Gastroesophageal sphincter (tissue), 3 donors: ENCODE results near the gene OSGEPL1.

ENCODE experiments used
- POLR2A ChIP-seq, 2 donors: fragments of 450-650 bp; IDR thresholded peaks; one replicate each; pipeline ENCODE4 v1.6.1; 2017; ENCODE audit warnings: antibody characterized with exemption in 2 of 2, mild to moderate bottlenecking in 2 of 2, moderate library complexity in 1 of 2
- TF ChIP-seq, protein P1 (sequence below), 4 experiments: fragments of 200-600 bp in 2 of 4; fragments of 450-650 bp in 2 of 4; sonication (generic) in 1 of 4; IDR thresholded peaks; one replicate each; pipeline ENCODE4 v1.5.1; 2017 to 2019; ENCODE audit warnings: antibody characterized with exemption in 4 of 4, mild to moderate bottlenecking in 2 of 4, moderate library complexity in 2 of 4

DNA sequence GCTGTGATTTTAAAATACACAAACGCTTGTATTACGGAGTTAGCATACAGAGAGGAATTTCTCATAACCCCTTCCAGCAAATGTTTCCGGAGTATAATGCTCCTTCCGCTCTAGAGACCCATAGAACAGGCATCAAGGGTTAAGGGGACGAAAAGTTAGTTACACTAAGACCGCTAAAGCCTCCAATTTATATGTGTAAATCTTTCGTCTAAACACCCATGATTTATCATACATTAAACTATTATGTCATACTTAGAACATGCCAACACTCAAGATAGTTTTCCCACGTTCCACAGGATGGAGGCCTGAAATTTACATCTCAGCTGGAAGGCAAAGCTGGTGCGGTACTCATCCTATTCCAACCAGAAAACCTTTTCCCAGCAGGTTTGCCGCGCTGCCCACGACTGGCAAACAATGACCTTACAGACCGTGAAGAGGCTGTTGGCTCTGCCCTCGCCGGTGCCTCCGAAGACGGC lies 20.9 kb upstream of the OSGEPL1 start:
- TF ChIP-seq, protein P1, sequence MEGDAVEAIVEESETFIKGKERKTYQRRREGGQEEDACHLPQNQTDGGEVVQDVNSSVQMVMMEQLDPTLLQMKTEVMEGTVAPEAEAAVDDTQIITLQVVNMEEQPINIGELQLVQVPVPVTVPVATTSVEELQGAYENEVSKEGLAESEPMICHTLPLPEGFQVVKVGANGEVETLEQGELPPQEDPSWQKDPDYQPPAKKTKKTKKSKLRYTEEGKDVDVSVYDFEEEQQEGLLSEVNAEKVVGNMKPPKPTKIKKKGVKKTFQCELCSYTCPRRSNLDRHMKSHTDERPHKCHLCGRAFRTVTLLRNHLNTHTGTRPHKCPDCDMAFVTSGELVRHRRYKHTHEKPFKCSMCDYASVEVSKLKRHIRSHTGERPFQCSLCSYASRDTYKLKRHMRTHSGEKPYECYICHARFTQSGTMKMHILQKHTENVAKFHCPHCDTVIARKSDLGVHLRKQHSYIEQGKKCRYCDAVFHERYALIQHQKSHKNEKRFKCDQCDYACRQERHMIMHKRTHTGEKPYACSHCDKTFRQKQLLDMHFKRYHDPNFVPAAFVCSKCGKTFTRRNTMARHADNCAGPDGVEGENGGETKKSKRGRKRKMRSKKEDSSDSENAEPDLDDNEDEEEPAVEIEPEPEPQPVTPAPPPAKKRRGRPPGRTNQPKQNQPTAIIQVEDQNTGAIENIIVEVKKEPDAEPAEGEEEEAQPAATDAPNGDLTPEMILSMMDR (IDR thresholded peaks at IDR 0.05), result no peak
- TF ChIP-seq POLR2A (IDR thresholded peaks at IDR 0.05), result no peak
